ENCODE data around the gene POFUT2. TPM values are rescaled to one million over a fixed set of nuclear protein-coding genes. Genes with fewer than 3 reads are reported as not detected.

POFUT2 gene
- polyA plus RNA-seq, 1 donor from 2014 or later = 25.4 TPM

DNA sequence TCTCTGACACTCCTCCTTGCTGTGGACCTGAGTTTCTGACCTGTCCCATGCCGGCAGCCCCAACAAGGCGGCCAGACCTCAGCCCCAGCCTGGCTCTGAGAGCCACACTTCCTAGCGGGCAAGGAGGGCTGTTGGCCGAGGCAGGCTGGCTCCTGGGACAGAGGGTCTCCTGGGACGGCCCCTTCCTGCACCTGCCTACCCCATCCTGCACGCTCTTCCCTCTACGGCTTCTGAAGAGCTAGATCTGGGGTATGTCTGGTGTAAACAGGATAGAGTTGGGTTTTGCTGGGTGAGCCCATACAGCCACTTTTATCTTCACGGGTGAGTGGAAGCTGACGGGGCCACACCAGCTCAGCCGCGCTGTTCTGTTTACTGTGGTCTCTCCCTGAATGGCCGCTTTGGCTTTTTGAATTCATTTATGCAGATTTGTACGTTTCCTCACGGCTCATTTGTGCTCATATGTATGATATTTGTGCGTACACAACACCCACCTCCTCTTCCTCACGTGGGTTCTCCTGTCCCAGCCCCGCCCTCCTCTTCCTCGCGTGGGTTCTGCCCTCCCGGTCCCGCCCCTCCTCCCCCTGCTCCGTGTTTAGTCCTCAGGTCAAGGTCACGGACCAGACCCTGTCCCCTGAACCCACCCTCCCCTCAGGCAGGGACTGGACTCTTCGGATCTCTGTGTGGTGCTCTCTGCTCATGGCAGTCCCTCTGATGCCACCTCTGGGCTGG is 34.7 kb upstream of the POFUT2 start:
- TF ChIP-seq EZH2 (IDR thresholded peaks at IDR 0.05; ENCODE audit: borderline replicate concordance, insufficient read depth, low read length, poor library complexity, severe bottlenecking) = no peak
- no peak for TF ChIP-seq TAF1 (IDR thresholded peaks at IDR 0.05; ENCODE audit: low read depth)
- no peak for TF ChIP-seq MXI1 (conservative IDR thresholded peaks at IDR 0.05; ENCODE audit: poor library complexity, severe bottlenecking)
- TF ChIP-seq POLR2AphosphoS5 (IDR thresholded peaks at IDR 0.05) = no peak
- no peak for TF ChIP-seq EP300 (conservative IDR thresholded peaks at IDR 0.05; ENCODE audit: poor library complexity, severe bottlenecking)

DNA sequence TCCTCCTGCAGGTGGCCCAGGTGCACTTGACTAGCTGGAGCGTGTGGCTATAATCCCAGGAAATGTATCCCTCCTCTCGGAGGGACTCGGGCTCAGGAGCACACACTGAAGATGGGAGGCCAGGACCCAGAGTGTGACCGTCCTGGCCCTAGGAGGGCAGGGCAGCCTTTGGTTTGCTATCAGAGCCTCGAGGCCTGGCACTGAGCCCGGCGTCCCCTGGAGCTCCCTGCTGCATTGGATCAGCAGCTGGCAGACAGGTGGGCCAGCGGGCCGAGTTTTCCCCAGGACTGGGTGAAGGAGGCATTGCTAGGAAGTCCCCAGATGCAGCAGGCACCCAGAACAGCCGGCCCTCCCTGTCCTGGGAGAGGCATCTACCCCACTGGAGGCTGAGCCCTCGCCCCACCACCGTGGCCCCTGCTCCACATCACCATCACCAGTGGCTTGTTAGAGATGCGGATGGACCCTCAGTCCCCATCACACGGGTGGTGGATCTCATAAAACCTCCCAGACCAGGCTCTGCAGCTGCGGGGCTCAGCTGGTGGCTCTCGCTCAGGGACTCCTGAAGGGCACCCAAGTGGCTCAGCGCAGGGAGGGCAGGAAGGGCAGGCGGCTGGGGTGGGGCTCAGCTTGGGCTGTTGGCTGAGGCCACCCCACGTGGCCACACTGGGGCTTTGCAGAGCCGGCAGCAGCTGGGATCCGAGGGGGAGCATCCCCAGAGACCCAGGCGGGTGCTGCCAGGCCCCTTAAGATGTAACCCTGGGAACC is 32.7 kb upstream of the POFUT2 start:
- Histone ChIP-seq H3K79me2 (replicated peaks; ENCODE audit: insufficient read depth, low read length) (no peaks in the 10 kb centered on the region), H3K4me3 (ENCODE audit: low read length) (no peak overlapping the region), H3K36me3 (ENCODE audit: insufficient read depth, low read length) (no peaks in the 10 kb centered on the region), H3K27me3 (ENCODE audit: insufficient read depth, low read depth, low read length) (no peaks in the 10 kb centered on the region), H3K9me2 (ENCODE audit: insufficient read depth, low read length) (no peaks in the 10 kb centered on the region), H2AFZ (ENCODE audit: low read depth, low read length) (no peak overlapping the region), H3K27ac (ENCODE audit: low read length) (no peak overlapping the region), H3F3A (ENCODE audit: insufficient read depth, low read length, poor library complexity, severe bottlenecking) (no peaks in the 10 kb centered on the region), H4K20me1 (ENCODE audit: insufficient read depth) (no peaks in the 10 kb centered on the region), H3K9me3 (ENCODE audit: low read length) (no peaks in the 10 kb centered on the region), H3K9ac (ENCODE audit: low read length) (no peak overlapping the region), H3K4me2 (ENCODE audit: low read length) (no peak overlapping the region)
- no peak for TF ChIP-seq TAF1 (IDR thresholded peaks at IDR 0.05; ENCODE audit: low read depth)
- no peak for TF ChIP-seq POLR2AphosphoS5 (IDR thresholded peaks at IDR 0.05)
- TF ChIP-seq, protein P1, sequence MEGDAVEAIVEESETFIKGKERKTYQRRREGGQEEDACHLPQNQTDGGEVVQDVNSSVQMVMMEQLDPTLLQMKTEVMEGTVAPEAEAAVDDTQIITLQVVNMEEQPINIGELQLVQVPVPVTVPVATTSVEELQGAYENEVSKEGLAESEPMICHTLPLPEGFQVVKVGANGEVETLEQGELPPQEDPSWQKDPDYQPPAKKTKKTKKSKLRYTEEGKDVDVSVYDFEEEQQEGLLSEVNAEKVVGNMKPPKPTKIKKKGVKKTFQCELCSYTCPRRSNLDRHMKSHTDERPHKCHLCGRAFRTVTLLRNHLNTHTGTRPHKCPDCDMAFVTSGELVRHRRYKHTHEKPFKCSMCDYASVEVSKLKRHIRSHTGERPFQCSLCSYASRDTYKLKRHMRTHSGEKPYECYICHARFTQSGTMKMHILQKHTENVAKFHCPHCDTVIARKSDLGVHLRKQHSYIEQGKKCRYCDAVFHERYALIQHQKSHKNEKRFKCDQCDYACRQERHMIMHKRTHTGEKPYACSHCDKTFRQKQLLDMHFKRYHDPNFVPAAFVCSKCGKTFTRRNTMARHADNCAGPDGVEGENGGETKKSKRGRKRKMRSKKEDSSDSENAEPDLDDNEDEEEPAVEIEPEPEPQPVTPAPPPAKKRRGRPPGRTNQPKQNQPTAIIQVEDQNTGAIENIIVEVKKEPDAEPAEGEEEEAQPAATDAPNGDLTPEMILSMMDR (IDR thresholded peaks at IDR 0.05; ENCODE audit: poor library complexity, severe bottlenecking) = no peak
- no peak for TF ChIP-seq EZH2 (IDR thresholded peaks at IDR 0.05; ENCODE audit: borderline replicate concordance, insufficient read depth, low read length, poor library complexity, severe bottlenecking)
- TF ChIP-seq SMC3 (conservative IDR thresholded peaks at IDR 0.05; ENCODE audit: poor library complexity) = no peak
- no peak for TF ChIP-seq EP300 (conservative IDR thresholded peaks at IDR 0.05; ENCODE audit: poor library complexity, severe bottlenecking)
- no peak for TF ChIP-seq RAD21 (conservative IDR thresholded peaks at IDR 0.05)

More for the DNA sequence above, 34.7 kb upstream of the POFUT2 start:
- H4K20me1 ChIP-seq (ENCODE audit: insufficient read depth) = no peaks in the 10 kb centered on the region
- H3K9me2 ChIP-seq (ENCODE audit: insufficient read depth, low read length) = no peaks in the 10 kb centered on the region
- H3K27ac ChIP-seq (ENCODE audit: low read length) = no peak overlapping the region
- H3K27me3 ChIP-seq (ENCODE audit: insufficient read depth, low read depth, low read length) = no peaks in the 10 kb centered on the region
- H3K9me3 ChIP-seq (ENCODE audit: low read length) = no peaks in the 10 kb centered on the region
- no peak overlapping the region for H3K9ac ChIP-seq (ENCODE audit: low read length)
- no peaks in the 10 kb centered on the region for H3F3A ChIP-seq (ENCODE audit: insufficient read depth, low read length, poor library complexity, severe bottlenecking)
- no peak overlapping the region for H3K4me3 ChIP-seq (ENCODE audit: low read length)
- no peaks in the 10 kb centered on the region for H3K79me2 ChIP-seq (replicated peaks; ENCODE audit: insufficient read depth, low read length)
- no peaks in the 10 kb centered on the region for H3K36me3 ChIP-seq (ENCODE audit: insufficient read depth, low read length)
- H2AFZ ChIP-seq (ENCODE audit: low read depth, low read length) = no peak overlapping the region
- no peak overlapping the region for H3K4me2 ChIP-seq (ENCODE audit: low read length)

DNA sequence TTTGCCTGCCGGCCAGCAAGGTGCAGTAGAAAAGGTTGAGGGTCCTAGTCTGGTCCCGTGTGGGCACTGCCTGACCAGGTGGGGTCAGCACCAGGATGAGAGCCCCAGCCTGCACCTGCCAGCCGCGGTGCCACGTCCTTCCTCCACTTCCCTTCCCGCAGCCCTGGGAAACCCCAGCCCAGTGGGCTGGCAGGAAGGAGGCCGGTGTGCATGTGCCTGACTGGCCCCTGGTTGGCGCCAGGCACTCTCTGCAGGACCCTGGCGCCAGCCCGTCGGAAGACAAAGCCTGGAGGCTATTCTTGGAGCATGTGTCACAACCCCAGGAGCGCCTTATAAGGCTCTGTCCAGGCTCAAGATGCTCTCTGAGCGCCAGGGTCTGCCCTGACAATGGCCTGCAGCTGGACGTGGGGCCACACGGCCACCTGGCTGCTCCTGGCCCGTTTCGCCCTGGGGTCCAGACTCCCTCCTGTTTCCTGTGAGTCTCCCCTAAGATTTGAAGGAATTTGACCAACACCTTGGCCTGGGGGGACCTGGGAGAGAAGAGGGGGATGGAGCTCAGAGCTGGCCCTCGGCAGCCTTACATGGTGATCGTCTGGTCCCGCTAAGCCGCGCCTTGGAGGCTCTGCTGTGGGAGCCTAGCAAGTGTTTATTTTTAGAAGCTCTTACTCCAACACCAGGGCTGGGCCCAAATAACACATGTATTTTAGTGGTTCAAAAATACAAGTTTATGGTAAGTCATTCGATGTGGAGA is 31.9 kb upstream of the POFUT2 start:
- Histone ChIP-seq H3K27me3 (ENCODE audit: insufficient read depth, low read depth, low read length) (no peaks in the 10 kb centered on the region), H3K4me3 (ENCODE audit: low read length) (no peak overlapping the region), H2AFZ (ENCODE audit: low read depth, low read length) (no peak overlapping the region), H3K36me3 (ENCODE audit: insufficient read depth, low read length) (no peaks in the 10 kb centered on the region), H3K9ac (ENCODE audit: low read length) (no peak overlapping the region), H3K27ac (ENCODE audit: low read length) (no peak overlapping the region), H4K20me1 (ENCODE audit: insufficient read depth) (no peaks in the 10 kb centered on the region), H3K9me3 (ENCODE audit: low read length) (no peaks in the 10 kb centered on the region), H3K79me2 (replicated peaks; ENCODE audit: insufficient read depth, low read length) (no peaks in the 10 kb centered on the region), H3F3A (ENCODE audit: insufficient read depth, low read length, poor library complexity, severe bottlenecking) (no peaks in the 10 kb centered on the region), H3K9me2 (ENCODE audit: insufficient read depth, low read length) (no peaks in the 10 kb centered on the region), H3K4me2 (ENCODE audit: low read length) (no peak overlapping the region)
- TF ChIP-seq EZH2 (IDR thresholded peaks at IDR 0.05; ENCODE audit: borderline replicate concordance, insufficient read depth, low read length, poor library complexity, severe bottlenecking) (no peak), MXI1 (conservative IDR thresholded peaks at IDR 0.05; ENCODE audit: poor library complexity, severe bottlenecking) (no peak), SMC3 (conservative IDR thresholded peaks at IDR 0.05; ENCODE audit: poor library complexity) (no peak), EP300 (conservative IDR thresholded peaks at IDR 0.05; ENCODE audit: poor library complexity, severe bottlenecking) (no peak), TAF1 (IDR thresholded peaks at IDR 0.05; ENCODE audit: low read depth) (no peak), POLR2AphosphoS5 (IDR thresholded peaks at IDR 0.05) (no peak), RAD21 (conservative IDR thresholded peaks at IDR 0.05) (no peak)
- TF ChIP-seq, protein P1 (IDR thresholded peaks at IDR 0.05; ENCODE audit: poor library complexity, severe bottlenecking) = no peak
